H1 (cell line): ENCODE measurements around the gene SLC22A2. TPM values are rescaled to one million over a fixed set of nuclear protein-coding genes. Genes with fewer than 3 reads are reported as not detected.

Experiments
- FOSL1 ChIP-seq: IDR thresholded peaks from 2 replicates; pipeline ENCODE4 v1.6.1; 2011; ENCODE audit warnings: mild to moderate bottlenecking, low read depth, low read length, moderate library complexity; ENCODE audit not compliant: insufficient read depth
- PHF8 ChIP-seq: fragments of 200-600 bp; sonication (generic); conservative IDR thresholded peaks from 2 replicates; pipeline ENCODE4 v1.7.1; 2012; ENCODE audit warnings: low read depth, mild to moderate bottlenecking, inconsistent platforms, low read length, moderate library complexity
- SIX5 ChIP-seq: IDR thresholded peaks from 2 replicates; pipeline ENCODE4 v1.6.1; 2011; ENCODE audit warnings: mild to moderate bottlenecking, low read depth, low read length
- ZNF274 ChIP-seq: IDR thresholded peaks from 2 replicates; pipeline ENCODE4 v1.7.0; 2012; ENCODE audit warnings: low read length, borderline replicate concordance; ENCODE audit errors: extremely low read depth
- polyA plus RNA-seq, 7 experiments: library from polyadenylated mRNA; depleted of rRNA in 3 of 7; stranded (reverse) in 5 of 7; unstranded in 2 of 7; fragments of >200 nt in 5 of 7; fragments of 200-250 nt in 2 of 7; gene quantifications; 1 replicate in 5 of 7; 2 replicates in 1 of 7; 4 replicates in 1 of 7; pipeline versions ENCODE4 v1.2.1 to v1.2.3, GENCODE V29; 2011 to 2013; ENCODE audit warnings: missing spikeins in 2 of 7, mixed read lengths in 2 of 7
- total RNA-seq: library from RNA; stranded (reverse); fragmentation: NEBNext Ultra II Directional; extraction: Animal tissue kit (Norgen Biotek cat#: 25700); gene quantifications from 2 replicates; pipeline ENCODE4 v1.2.1, GENCODE V29; 2021
- TF ChIP-seq, protein P1 (sequence below): IDR thresholded peaks from 2 replicates; pipeline ENCODE4 v1.6.1; 2011; ENCODE audit warnings: low read depth, mild to moderate bottlenecking, low read length; ENCODE audit not compliant: insufficient read depth

Gene SLC22A2
- total and polyA plus RNA-seq, 2 of the 8 experiments (the other 6 are each of a cell fraction or from before 2014, with no cell fraction given), result 0.23 to 1.4 TPM

DNA sequence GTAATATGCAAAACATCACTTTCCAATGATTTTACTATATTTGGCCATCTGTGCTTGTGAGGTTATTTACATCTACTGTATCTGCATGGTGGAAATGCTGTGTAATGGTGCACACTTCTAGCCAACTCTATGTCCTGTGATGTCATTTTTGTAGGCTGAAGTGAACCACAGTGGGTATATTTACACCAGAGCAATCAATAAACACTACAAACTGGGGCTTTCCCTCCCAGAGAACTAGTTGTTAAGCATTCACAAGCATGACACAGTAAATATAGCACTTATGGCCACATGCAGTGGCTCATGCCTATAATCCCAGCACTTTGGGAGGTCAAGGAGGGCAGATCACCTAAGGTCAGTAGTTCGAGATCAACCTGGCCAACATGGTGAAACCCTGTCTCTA is 4.9 kb downstream of the SLC22A2 start (continued):
- TF ChIP-seq, protein P1, sequence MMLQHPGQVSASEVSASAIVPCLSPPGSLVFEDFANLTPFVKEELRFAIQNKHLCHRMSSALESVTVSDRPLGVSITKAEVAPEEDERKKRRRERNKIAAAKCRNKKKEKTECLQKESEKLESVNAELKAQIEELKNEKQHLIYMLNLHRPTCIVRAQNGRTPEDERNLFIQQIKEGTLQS, result no peak
- TF ChIP-seq ZNF274 (no peak), PHF8 (no peak), FOSL1 (no peak), SIX5 (no peak)
- TF ChIP-seq, all 59 proteins: peak for 0
